Endodermal cell (in vitro differentiated cells): ENCODE data around the gene NSMCE4A. TPM values are rescaled to one million over a fixed set of nuclear protein-coding genes. Genes with fewer than 3 reads are reported as not detected.

Experiments
- DNase-seq: peaks from one replicate; pipeline ENCODE4 v3.0.0-alpha.2; 2017
- H3K27ac ChIP-seq: 2 replicates; pipeline ENCODE4 v1.5.1; 2013; ENCODE audit warnings: mild to moderate bottlenecking, low read depth, low read length, moderate library complexity
- H3K27me3 ChIP-seq: 2 replicates; pipeline ENCODE4 v1.6.1; 2013; ENCODE audit warnings: mild to moderate bottlenecking, low read length, moderate library complexity; ENCODE audit not compliant: insufficient read depth, control insufficient read depth, poor library complexity, severe bottlenecking
- H3K36me3 ChIP-seq: 2 replicates; pipeline ENCODE4 v1.7.0; 2013; ENCODE audit warnings: mild to moderate bottlenecking, low read length, moderate library complexity; ENCODE audit not compliant: control insufficient read depth, insufficient read depth
- H3K4me1 ChIP-seq: one replicate; pipeline ENCODE4 v1.7.0; 2013; ENCODE audit warnings: low read length; ENCODE audit not compliant: control insufficient read depth, insufficient read depth
- H3K4me3 ChIP-seq: 2 replicates; pipeline ENCODE4 v1.5.1; 2013; ENCODE audit warnings: mild to moderate bottlenecking, low read length, moderate library complexity
- H3K9ac ChIP-seq: 2 replicates; pipeline ENCODE4 v1.6.1; 2013; ENCODE audit warnings: mild to moderate bottlenecking, low read length, moderate library complexity; ENCODE audit not compliant: poor library complexity, severe bottlenecking; ENCODE audit errors: extremely low read depth
- H3K9me3 ChIP-seq: 2 replicates; pipeline ENCODE4 v1.6.1; 2013; ENCODE audit warnings: mild to moderate bottlenecking, low read length, moderate library complexity; ENCODE audit not compliant: control insufficient read depth
- H3K27ac Mint-ChIP-seq: 2 replicates; pipeline ENCODE4 v1.8.0; 2020; ENCODE audit warnings: mixed read lengths
- H3K27me3 Mint-ChIP-seq: 2 replicates; pipeline ENCODE4 v1.8.0; 2021; ENCODE audit warnings: mild to moderate bottlenecking, mixed read lengths; ENCODE audit not compliant: insufficient read depth
- H3K36me3 Mint-ChIP-seq: 2 replicates; pipeline ENCODE4 v1.8.0; 2020; ENCODE audit warnings: low read depth, mixed read lengths
- H3K4me1 Mint-ChIP-seq: 2 replicates; pipeline ENCODE4 v1.8.0; 2020; ENCODE audit warnings: mixed read lengths
- H3K4me3 Mint-ChIP-seq: 2 replicates; pipeline ENCODE4 v1.8.0; 2020; ENCODE audit warnings: mild to moderate bottlenecking, moderate library complexity, mixed read lengths
- H3K9me3 Mint-ChIP-seq: 2 replicates; pipeline ENCODE4 v1.8.0; 2020; ENCODE audit warnings: mild to moderate bottlenecking, mixed read lengths
- WGBS, 2 experiments: methylation state at CpG; one replicate each; pipeline versions ENCODE4 v1.1.5 to v1.1.7; 2013; ENCODE audit warnings: missing lambda C conversion rate in 2 of 2, mixed read lengths in 1 of 2; ENCODE audit not compliant: insufficient coverage in 1 of 2, insufficient read length in 1 of 2; 5-methylcytosine and 5-hydroxymethylcytosine counted together
- total RNA-seq, 2 donors: library from RNA; stranded (reverse); fragmentation: NEBNext Ultra II Directional in 1 of 2; extraction: Animal tissue kit (Norgen Biotek cat#: 25700) in 1 of 2; gene quantifications; 2 replicates in 1 of 2; 3 replicates in 1 of 2; pipeline ENCODE4 v1.2.1, GENCODE V29; 2021
- TF ChIP-seq, protein P1 (sequence below): fragments of 200-600 bp; sonication (generic); conservative IDR thresholded peaks from 2 replicates; pipeline ENCODE4 v1.5.0; 2021; ENCODE audit warnings: antibody characterized with exemption, mild to moderate bottlenecking

The NSMCE4A gene
- total RNA-seq, 2 donors from 2014 or later = 55.3 to 69.7 TPM

- TF ChIP-seq, protein P1, sequence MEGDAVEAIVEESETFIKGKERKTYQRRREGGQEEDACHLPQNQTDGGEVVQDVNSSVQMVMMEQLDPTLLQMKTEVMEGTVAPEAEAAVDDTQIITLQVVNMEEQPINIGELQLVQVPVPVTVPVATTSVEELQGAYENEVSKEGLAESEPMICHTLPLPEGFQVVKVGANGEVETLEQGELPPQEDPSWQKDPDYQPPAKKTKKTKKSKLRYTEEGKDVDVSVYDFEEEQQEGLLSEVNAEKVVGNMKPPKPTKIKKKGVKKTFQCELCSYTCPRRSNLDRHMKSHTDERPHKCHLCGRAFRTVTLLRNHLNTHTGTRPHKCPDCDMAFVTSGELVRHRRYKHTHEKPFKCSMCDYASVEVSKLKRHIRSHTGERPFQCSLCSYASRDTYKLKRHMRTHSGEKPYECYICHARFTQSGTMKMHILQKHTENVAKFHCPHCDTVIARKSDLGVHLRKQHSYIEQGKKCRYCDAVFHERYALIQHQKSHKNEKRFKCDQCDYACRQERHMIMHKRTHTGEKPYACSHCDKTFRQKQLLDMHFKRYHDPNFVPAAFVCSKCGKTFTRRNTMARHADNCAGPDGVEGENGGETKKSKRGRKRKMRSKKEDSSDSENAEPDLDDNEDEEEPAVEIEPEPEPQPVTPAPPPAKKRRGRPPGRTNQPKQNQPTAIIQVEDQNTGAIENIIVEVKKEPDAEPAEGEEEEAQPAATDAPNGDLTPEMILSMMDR = no peak
These were observed 48.2 kb downstream of the NSMCE4A start for GRCh38 chr10:121926671-121927317.

DNA sequence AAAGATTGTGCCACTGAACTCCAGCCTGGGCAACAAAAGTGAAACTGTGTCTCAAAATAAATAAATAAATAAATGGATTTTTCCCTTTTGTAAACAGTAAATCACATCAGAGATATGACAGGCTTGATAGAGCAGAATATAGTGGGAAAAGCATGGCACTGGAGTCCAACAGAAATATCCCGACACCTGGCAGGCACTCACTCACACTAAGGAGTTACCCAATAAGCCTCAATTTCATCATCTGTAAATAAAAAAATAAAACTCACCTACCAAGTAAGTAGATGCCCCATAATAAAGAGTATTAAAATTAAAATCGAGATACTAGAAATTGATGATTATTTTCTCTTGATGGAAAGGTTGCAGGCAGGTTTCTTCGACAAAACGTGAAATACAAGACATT is 48.9 kb downstream of the NSMCE4A start:
- Histone ChIP-seq H3K27me3 (no peaks in the 10 kb centered on the region), H3K36me3 (peaks cover 16% of the 10 kb centered on the region), H3K9ac (no peak overlapping the region), H3K4me3 (peak overlapping the region; percentile 94), H3K27ac (no peak overlapping the region), H3K9me3 (no peaks in the 10 kb centered on the region), H3K4me1 (peaks cover 23% of the 10 kb centered on the region)
- peaks cover 23% of the 10 kb centered on the region for H3K4me1 Mint-ChIP-seq
- 94% methylated on average over 2 of the region's 4 CpGs; no CpG with 5 or more reads in 1 of the 2 experiments for WGBS, 2 experiments
- peak overlapping the region; percentile 92 for H3K4me3 Mint-ChIP-seq
- H3K27me3 Mint-ChIP-seq = no peaks in the 10 kb centered on the region
- H3K9me3 Mint-ChIP-seq = no peaks in the 10 kb centered on the region
- no peak overlapping the region for H3K27ac Mint-ChIP-seq
- TF ChIP-seq, protein P1 = no peak
- peaks cover 17% of the 10 kb centered on the region for H3K36me3 Mint-ChIP-seq
- DNase-seq = no peak

More at GRCh38 chr10:121926671-121927317, 48.2 kb downstream of the NSMCE4A start:
- WGBS, 2 experiments = 8 to 11% methylated on average over 12 to 19 of the region's 20 CpGs
- Histone ChIP-seq H3K9ac (peak overlapping the region; percentile 92), H3K27ac (no peak overlapping the region), H3K27me3 (no peaks in the 10 kb centered on the region), H3K4me3 (peak overlapping the region; percentile 94), H3K36me3 (peaks cover 14% of the 10 kb centered on the region), H3K4me1 (peaks cover 20% of the 10 kb centered on the region), H3K9me3 (no peaks in the 10 kb centered on the region)
- H3K27ac Mint-ChIP-seq = peak overlapping the region; percentile 96
- peaks cover 20% of the 10 kb centered on the region for H3K4me1 Mint-ChIP-seq
- DNase-seq = no peak
- no peaks in the 10 kb centered on the region for H3K9me3 Mint-ChIP-seq
- no peaks in the 10 kb centered on the region for H3K27me3 Mint-ChIP-seq
- peak overlapping the region; percentile 92 for H3K4me3 Mint-ChIP-seq
- H3K36me3 Mint-ChIP-seq = peaks cover 13% of the 10 kb centered on the region

DNA sequence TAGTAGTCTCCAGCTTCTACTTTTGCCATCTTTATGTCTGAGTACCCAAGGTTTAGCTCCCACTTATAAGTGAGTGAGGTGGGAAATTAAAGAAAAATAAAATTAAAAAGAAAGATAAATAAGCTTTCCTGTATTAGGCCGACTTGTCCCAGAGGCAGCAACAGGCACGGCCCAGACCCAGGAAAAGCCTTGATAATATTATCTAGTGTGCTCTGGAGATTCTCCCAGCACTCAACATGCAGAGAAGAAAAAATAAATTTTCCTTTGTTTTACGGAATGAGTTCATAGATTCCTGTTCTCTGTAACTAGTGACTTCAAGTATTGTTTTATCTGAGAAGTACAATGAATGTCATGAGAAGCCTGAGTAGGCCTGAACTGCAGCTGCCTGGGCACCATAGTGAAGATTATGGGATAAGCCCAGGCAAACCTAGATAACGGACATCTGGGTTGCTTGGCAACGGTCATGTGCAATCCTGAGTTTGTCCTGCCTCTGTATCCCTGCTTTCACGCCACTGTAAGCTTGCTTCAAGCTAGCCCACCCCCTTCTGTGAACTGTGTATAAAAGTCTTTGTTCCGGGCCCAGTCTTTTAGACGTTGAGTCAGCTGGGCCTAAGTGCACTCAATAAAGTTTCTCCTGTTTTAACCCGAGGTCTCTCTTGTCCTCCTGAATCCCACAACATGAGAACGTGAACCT is 53.6 kb downstream of the NSMCE4A start:
- H3K27ac ChIP-seq = peak overlapping the region; percentile 92
- H3K36me3 Mint-ChIP-seq = peaks cover 55% of the 10 kb centered on the region
- peaks cover 5% of the 10 kb centered on the region for H3K4me1 ChIP-seq
- no peaks in the 10 kb centered on the region for H3K27me3 Mint-ChIP-seq
- no peak overlapping the region for H3K4me3 ChIP-seq
- DNase-seq = no peak
- H3K9me3 Mint-ChIP-seq = peaks cover 3% of the 10 kb centered on the region
- peaks cover 50% of the 10 kb centered on the region for H3K36me3 ChIP-seq
- no peak overlapping the region for H3K4me3 Mint-ChIP-seq
- WGBS, 2 experiments = 74 to 82% methylated on average over 5 to 10 of the region's 10 CpGs
- H3K27me3 ChIP-seq = no peaks in the 10 kb centered on the region
- H3K27ac Mint-ChIP-seq = peak overlapping the region; percentile 27
- peaks cover 6% of the 10 kb centered on the region for H3K9me3 ChIP-seq
- TF ChIP-seq, protein P1 = no peak
- H3K4me1 Mint-ChIP-seq = peaks cover 3% of the 10 kb centered on the region
- no peak overlapping the region for H3K9ac ChIP-seq
